Activated CD4-positive, alpha-beta T cell treated with anti-CD3 and anti-CD28 coated beads, Interleukin-2, amount 50 U/mL, for 48 hours (primary cell): Measurements from ENCODE around the gene TRAF7.

Source experiments
- DNase-seq, 2 experiments: peaks; one replicate each; pipeline ENCODE4 v3.0.0-alpha.2; 2020

TRAF7 gene

GRCh38 chr16:2204416-2205103, 49.0 kb downstream of the TRAF7 start:
- DNase-seq: no peak

GRCh38 chr16:2205104-2205966, 49.8 kb downstream of the TRAF7 start, which contains the start of gene MLST8:
TSS of gene MLST8 (plus strand) at chr16:2205454. CDS start at chr16:2206086, 632 bp downstream.
- DNase-seq: peak; percentile 82 to 86

DNA sequence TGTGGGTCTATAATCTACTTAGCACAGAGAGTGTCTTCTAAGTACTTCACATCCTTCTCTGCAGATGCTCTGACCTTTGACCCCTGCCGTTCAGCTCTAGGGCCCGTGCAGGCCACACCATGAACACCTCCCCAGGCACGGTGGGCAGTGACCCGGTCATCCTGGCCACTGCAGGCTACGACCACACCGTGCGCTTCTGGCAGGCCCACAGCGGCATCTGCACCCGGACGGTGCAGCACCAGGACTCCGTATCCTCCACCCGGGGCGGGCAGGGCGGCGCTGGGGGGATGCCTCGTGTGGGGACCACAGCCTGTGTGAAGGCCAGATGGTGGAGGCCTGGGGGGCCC, 50.4 kb downstream of the TRAF7 start:
- DNase-seq: no peak

DNA sequence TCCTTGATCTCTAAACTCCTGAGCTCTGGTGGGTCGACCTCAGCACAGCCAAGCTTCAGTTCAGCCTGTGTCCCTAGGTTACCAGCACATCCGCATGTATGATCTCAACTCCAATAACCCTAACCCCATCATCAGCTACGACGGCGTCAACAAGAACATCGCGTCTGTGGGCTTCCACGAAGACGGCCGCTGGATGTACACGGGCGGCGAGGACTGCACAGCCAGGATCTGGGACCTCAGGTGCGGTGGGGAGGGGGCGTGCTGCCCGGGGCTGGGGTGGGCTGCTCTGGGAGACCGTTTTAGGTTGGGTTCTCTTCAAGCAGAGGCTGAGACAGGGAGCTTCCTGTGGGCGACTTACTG, 50.8 kb downstream of the TRAF7 start:
- DNase-seq: no peak

DNA sequence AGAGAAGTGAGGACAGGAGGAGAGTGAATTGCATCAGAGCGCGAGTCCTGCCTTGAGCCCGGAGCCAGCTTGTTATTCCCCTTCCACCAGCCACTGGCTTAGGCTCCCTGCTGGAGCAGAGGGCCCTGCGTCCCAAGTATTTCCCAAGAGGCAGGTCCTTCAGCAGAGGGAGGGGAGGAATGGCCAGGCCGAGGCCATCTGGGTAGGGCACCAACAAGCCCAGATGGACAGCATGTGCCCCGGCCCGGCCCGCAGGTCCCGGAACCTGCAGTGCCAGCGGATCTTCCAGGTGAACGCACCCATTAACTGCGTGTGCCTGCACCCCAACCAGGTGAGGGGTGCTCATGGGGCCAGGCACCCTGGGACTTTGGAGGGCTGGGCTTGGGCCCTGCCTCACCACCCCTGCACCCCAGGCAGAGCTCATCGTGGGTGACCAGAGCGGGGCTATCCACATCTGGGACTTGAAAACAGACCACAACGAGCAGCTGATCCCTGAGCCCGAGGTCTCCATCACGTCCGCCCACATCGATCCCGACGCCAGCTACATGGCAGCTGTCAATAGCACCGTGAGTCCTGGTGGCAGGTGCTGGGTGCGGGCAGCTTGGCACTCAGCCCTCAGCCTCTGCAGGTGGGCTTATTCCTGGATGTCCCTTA, 51.3 kb downstream of the TRAF7 start:
- DNase-seq: no peak

- DNase-seq: no peak
Measured at GRCh38 chr16:2207872-2208271, 52.3 kb downstream of the TRAF7 start.

DNA sequence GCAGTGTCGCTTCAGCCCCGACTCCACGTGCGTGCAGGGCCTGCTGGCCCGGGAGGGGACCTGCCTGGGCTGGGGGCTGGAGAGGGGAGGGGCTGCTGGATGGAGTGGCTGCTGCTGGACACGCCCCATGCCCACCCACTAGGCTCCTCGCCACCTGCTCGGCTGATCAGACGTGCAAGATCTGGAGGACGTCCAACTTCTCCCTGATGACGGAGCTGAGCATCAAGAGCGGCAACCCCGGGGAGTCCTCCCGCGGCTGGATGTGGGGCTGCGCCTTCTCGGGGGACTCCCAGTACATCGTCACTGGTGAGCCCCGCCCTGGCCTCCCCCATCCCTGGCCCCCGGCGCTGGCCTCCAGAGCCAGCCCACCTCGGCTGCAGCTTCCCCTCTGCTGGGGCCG, 52.7 kb downstream of the TRAF7 start:
- no peak for DNase-seq

DNA sequence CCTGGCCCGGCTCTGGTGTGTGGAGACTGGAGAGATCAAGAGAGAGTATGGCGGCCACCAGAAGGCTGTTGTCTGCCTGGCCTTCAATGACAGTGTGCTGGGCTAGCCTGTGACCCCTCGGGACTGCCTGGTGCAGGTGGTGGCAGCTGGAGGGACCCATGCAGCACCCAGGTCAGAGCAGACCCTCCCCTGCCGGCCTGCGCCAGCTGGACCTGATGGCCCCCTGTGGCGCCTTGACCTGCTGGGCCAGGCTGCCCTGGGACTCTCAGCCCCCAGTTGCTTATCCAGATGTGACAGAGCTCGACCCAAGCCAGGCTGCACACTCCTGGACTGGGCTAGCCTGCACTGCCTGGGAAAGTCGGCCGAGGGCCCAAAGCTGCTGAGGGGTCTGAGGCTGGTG, 53.2 kb downstream of the TRAF7 start:
- DNase-seq: no peak

GRCh38 chr16:2209258-2210008, 53.9 kb downstream of the TRAF7 start:
- no peak for DNase-seq

GRCh38 chr16:2210009-2210332, 54.4 kb downstream of the TRAF7 start:
- DNase-seq: no peak

GRCh38 chr16:2210386-2211365, 55.1 kb downstream of the TRAF7 start, which contains the start of gene BRICD5:
TSS of gene BRICD5 (minus strand) at chr16:2210863. CDS start at chr16:2210833, 30 bp downstream.
- DNase-seq: no peak

DNA sequence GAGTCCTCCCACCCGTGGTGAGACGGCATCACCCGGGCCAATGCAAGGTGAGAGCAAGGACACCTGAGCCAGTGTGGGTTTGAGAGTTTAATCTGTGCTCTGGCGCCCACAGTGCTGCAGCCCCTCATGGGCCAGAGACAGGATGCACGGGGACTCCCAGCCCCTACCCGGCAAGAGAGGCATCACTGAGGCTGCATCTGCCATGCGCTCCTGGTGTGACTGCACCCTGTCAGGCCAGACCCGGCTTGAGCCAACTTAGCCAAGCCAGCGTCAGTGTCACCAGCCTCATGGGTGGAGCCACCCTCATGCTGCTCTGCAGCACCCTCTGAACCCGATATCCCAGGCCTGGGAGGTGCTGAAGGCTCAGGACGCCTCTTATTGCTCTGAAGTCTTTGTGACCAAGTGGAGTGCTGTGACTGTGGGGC, 56.4 kb downstream of the TRAF7 start:
- no peak for DNase-seq

DNA sequence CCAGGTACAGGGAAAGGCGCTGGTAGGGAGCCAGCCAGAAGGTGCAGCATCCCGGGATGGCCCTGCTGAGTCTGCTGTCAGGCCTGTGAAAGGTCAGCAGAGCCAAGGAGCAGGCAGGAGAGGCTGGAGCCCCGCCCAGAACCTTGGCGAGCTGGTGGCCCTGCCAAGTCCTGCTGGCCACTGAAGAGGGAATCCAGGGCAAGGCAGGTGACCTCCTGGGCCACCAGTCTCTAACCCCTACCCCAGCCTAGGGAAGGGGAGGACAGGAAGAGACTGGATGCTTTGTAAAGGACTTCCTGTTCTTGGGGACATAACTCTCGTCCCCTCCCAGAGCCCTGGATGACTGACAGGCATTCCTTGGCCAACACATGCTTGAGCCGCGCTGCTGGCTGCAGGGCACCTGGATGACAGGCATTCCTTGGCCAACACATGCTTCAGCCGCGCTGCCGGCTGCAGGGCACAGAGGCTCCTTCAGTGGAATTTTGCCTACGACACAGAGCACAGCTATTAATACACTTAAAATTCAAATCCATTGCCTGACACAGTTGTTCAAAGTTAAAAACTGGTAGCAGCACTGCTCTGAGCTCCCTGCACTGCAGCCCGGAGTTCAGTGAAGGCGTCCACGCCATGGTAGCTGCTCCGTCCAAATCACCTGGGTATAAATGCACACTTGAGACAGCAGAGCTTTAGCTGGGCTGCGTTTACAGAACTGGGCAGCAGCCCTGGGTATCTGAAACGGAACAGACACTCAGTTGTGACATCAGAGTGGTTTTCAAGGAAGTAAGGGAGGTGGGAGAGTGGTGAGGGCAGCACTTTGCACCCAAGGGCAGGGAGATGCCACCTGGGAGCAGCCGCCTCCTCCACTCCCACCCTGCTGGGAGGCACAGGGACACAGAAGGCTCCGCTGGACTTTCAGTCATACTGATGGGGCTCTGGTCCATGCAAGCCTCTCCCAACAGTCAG, 57.1 kb downstream of the TRAF7 start:
- DNase-seq: no peak

- DNase-seq: no peak
Measured at GRCh38 chr16:2213817-2214718, 58.5 kb downstream of the TRAF7 start.

DNA sequence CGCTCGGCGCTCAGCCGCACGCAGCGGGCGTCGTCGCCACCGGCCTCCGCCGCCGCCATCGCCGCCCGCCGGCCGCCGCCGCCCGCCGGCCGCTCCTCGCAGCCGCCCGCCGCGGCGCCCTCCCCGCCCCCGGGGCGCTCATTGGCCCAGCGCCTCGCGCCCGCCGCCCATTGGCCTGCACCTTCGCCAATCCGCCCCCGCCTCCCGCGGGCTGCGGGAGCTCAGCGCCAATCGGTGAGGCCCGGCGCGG, 59.1 kb downstream of the TRAF7 start, which contains the start of gene PGP:
TSS of gene PGP (minus strand) at position 122 of the 250 bp plus-strand sequence. CDS start at position 59, 63 bp downstream.
- no peak for DNase-seq

- no peak for DNase-seq
Measured at GRCh38 chr16:2216330-2216729, 60.7 kb downstream of the TRAF7 start.

DNA sequence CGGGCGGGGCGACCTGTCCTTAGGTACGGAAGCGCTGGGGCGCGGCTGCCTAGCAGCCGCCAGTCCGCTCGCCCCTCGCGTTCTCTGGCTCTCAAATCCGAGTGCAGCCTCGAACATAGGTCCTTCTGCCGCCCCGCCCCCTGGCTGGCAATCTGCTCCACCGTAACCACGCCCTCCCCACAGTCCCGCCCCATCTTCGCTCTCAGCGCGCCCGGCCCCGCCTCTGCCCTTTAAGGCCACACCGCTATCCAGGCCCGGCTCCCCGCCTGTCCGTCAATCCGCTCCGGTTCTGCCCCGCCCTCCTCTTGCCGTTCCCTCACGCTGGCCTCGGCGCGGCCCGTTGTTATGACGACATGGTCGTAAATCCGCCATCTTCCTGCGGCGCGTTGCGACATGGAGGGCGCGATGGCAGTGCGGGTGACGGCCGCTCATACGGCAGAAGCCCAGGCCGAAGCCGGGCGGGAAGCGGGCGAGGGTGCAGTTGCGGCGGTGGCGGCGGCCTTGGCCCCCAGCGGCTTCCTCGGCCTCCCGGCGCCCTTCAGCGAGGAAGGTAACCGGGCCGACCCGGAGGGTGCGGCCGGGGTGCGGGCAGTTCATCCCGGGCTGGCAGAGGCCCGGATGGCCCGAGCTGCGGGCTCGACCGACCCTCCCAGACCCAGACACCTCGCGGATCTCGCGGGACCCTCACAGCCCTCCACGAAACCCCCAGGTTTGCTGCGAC, 67.8 kb downstream of the TRAF7 start, which contains the start of gene E4F1:
TSS of gene E4F1 (plus strand) at position 371 of the 721 bp plus-strand sequence. CDS start at position 394, 23 bp downstream.
- DNase-seq: peak; percentile 100

DNA sequence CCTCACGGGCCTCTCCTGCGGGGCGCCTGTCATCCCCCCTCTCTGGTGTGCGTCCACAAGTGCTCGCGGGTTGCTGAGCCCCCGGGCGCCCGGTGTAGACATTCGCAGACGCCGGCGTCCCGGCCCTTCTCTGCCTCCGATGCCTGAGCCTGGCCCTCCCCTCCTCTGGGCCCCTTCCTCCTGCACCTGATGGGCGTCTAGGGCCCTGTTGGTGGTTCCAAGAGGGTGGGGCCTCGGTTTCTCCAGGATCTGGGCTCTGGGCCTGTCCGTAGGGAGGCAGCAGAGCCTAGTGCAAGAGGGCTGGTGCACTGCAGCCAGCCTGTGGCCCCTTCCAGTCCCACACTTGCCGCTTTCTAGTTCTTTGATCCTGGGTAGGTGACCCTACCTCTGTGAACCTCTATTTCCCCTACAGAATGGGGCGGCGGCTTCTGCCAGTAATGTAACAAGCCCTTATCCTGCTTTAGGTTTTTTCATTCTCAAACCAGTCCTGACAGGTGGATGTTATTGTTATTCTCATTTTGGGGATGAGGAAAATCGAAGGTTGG, 68.4 kb downstream of the TRAF7 start:
- DNase-seq: peak in 1 of 2 experiments; percentile 47
